NT2/D1 (cell line): ENCODE results near the gene FRYL.

Experiments
- SUZ12 ChIP-seq: IDR thresholded peaks from 2 replicates; pipeline ENCODE4 v1.6.1; 2011; ENCODE audit not compliant: insufficient read length, insufficient read depth; ENCODE audit errors: extremely low read depth
- YY1 ChIP-seq: IDR thresholded peaks from 2 replicates; pipeline ENCODE4 v1.6.1; 2011; ENCODE audit not compliant: insufficient read length, insufficient read depth
- ZNF274 ChIP-seq: IDR thresholded peaks from 2 replicates; pipeline ENCODE4 v1.6.1; 2011; ENCODE audit warnings: mild to moderate bottlenecking, low read depth, low read length

DNA sequence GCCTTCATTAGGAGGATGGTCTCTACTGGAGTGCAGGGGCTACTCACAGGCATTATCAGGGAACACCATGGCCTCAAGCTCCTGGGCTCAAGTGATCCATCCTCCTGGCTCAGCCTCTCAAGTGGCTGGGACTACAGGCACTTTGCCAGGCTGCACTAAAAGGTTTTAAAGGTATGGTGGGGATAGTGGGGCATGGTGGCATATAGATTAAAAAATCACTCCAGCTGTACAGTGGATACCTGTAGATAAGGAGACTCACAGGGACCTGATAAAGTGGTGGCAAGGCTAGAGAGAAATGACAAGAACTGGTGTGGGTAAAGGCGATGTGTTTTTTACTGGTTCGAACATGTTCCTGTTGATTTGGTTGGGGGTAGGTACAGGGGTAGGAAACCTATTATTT, 284.1 kb downstream of the FRYL start:
- TF ChIP-seq YY1 (no peak), SUZ12 (no peak), ZNF274 (no peak)
